ENCODE measurements around the gene WWC2. TPM values are rescaled to one million over a fixed set of nuclear protein-coding genes. Genes with fewer than 3 reads are reported as not detected.

WWC2 gene
- total RNA-seq, 1 donor from 2014 or later = 0.47 TPM

DNA sequence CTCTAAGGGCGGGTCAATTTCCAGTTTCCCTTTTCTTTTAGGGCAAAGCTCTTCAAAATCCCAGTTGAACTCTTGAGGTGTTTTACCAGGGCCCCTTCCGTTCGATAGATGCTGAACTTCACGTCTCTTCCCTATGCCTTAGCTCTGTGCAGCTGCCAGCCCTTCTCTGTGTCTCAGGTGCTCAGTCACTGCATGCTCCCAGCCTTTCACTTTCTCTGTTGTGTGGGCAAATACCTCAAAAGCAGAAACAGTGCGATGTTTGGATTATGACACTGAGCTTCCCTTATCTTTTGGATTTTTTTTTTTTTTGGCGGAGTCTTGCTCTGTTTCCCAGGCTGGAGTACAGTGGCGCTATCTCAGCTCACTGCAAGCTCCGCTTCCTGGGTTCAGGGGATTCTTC lies 112.5 kb downstream of the WWC2 start:
- ChIA-PET POLR2A (no interaction called here), CTCF (no interaction called here)
- Mint-ChIP-seq H3K27me3 (peaks cover 9% of the 10 kb centered on the region), H3K4me3 (no peak overlapping the region), H3K27ac (no peak overlapping the region), H3K4me1 (no peaks in the 10 kb centered on the region), H3K9me3 (no peaks in the 10 kb centered on the region), H3K36me3 (ENCODE audit: low read depth) (no peaks in the 10 kb centered on the region)
- no peak for ATAC-seq (ENCODE audit: low read depth)
- DNase-seq = no peak
- TF ChIP-seq, protein P1, sequence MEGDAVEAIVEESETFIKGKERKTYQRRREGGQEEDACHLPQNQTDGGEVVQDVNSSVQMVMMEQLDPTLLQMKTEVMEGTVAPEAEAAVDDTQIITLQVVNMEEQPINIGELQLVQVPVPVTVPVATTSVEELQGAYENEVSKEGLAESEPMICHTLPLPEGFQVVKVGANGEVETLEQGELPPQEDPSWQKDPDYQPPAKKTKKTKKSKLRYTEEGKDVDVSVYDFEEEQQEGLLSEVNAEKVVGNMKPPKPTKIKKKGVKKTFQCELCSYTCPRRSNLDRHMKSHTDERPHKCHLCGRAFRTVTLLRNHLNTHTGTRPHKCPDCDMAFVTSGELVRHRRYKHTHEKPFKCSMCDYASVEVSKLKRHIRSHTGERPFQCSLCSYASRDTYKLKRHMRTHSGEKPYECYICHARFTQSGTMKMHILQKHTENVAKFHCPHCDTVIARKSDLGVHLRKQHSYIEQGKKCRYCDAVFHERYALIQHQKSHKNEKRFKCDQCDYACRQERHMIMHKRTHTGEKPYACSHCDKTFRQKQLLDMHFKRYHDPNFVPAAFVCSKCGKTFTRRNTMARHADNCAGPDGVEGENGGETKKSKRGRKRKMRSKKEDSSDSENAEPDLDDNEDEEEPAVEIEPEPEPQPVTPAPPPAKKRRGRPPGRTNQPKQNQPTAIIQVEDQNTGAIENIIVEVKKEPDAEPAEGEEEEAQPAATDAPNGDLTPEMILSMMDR (IDR thresholded peaks at IDR 0.05) = no peak
- intact Hi-C loops (cut with micrococcal nuclease) = no loop called here

GRCh38 chr4:183213996-183214395 lies 114.9 kb downstream of the WWC2 start:
- ATAC-seq (ENCODE audit: low read depth) = no peak
- Mint-ChIP-seq H3K27me3 (peaks cover 5% of the 10 kb centered on the region), H3K9me3 (no peaks in the 10 kb centered on the region)

DNA sequence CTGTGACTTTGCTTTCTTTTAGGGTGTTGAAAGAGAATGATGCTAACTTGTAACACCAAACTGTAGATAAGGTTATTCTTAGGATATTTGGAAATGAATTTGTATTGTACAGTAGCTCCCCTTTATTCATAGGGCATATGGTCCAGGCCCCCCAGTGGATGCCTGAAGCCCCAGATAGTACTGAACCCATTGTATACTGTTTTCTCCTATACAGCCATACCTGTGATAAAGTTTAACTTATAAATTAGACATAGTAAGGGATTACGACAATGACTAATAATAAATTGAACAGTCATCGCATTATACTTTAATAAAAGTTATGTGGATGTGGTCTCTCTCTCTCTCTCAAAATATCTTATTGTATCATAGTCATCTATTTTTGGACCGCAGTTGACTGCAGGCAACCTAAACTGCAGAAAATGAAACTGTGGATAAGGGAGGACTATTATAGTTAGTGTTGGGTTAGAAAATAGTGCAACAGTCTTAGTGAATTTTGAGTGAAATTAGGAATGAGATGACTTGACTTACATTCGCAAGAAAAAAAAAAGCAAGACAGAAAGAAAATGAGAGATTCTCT lies 115.9 kb downstream of the WWC2 start:
- intact Hi-C loops (cut with micrococcal nuclease) = no loop called here
- Mint-ChIP-seq H3K27ac (no peak overlapping the region), H3K36me3 (ENCODE audit: low read depth) (no peaks in the 10 kb centered on the region), H3K4me3 (no peak overlapping the region), H3K9me3 (no peaks in the 10 kb centered on the region), H3K4me1 (no peaks in the 10 kb centered on the region), H3K27me3 (peaks cover 5% of the 10 kb centered on the region)
- no peak for ATAC-seq (ENCODE audit: low read depth)
- no peak for DNase-seq
- ChIA-PET CTCF (no interaction called here), POLR2A (interaction anchor here (0.6 kb wide), 1 partner anchor 1238 kb away, joined by 4 read pairs; no protein-coding TSS in a partner anchor)
- TF ChIP-seq, protein P1 (IDR thresholded peaks at IDR 0.05) = no peak

More at GRCh38 chr4:183213996-183214395, 114.9 kb downstream of the WWC2 start:
- intact Hi-C loops (cut with micrococcal nuclease) = no loop called here
- Mint-ChIP-seq H3K4me1 (no peaks in the 10 kb centered on the region), H3K4me3 (no peak overlapping the region), H3K27ac (no peak overlapping the region), H3K36me3 (ENCODE audit: low read depth) (no peaks in the 10 kb centered on the region)
- POLR2A ChIA-PET = interaction anchor here (0.7 kb wide), 1 partner anchor 779 kb away, joined by 4 read pairs; no protein-coding TSS in a partner anchor
- no peak for DNase-seq
- TF ChIP-seq, protein P1 (IDR thresholded peaks at IDR 0.05) = no peak
- CTCF ChIA-PET = no interaction called here

DNA sequence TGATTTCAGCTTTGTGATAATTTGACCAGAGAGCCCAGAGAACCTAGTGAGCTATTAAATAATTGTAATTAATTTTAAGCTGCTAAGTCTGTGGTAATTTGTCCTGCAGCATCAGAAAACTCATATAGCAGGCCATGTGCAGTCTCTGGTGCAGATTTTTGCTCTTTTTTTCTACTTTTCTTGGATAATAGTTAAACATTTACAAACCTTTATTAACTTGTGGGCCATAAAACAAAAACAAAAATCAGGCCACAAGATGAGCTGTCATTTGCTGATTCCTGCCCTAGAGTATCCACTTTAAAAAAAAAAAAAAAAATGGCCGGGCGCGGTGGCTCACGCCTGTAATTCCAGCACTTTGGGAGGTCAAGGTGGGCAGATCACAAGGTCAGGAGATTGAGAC lies 121.2 kb downstream of the WWC2 start:
- ChIA-PET CTCF (no interaction called here), POLR2A (no interaction called here)
- Mint-ChIP-seq H3K36me3 (ENCODE audit: low read depth) (no peaks in the 10 kb centered on the region), H3K4me1 (no peaks in the 10 kb centered on the region), H3K27me3 (peaks cover 3% of the 10 kb centered on the region), H3K4me3 (no peak overlapping the region), H3K27ac (no peak overlapping the region), H3K9me3 (no peaks in the 10 kb centered on the region)
- ATAC-seq (ENCODE audit: low read depth) (no peak), DNase-seq (no peak)
- intact Hi-C loops (cut with micrococcal nuclease) = no loop called here
- TF ChIP-seq, protein P1 (IDR thresholded peaks at IDR 0.05) = no peak

- ChIA-PET POLR2A (no interaction called here), CTCF (no interaction called here)
- intact Hi-C loops (cut with micrococcal nuclease) = no loop called here
- ATAC-seq (ENCODE audit: low read depth) = no peak
- TF ChIP-seq, protein P1 (IDR thresholded peaks at IDR 0.05) = no peak
- Mint-ChIP-seq H3K4me3 (no peak overlapping the region), H3K4me1 (no peaks in the 10 kb centered on the region), H3K36me3 (ENCODE audit: low read depth) (no peaks in the 10 kb centered on the region), H3K27me3 (no peaks in the 10 kb centered on the region), H3K9me3 (no peaks in the 10 kb centered on the region), H3K27ac (no peak overlapping the region)
- DNase-seq = no peak
Measured at GRCh38 chr4:183223053-183223452, 124.0 kb downstream of the WWC2 start.
